NK-92 treated with Interleukin-12 subunit alpha and Interleukin-12 subunit beta, amount 100 ng/mL, for 24 hours (cell line): Measurements from ENCODE around the gene LYZ.

ENCODE experiments used
- DNase-seq: peaks from one replicate; lab custom pipeline; 2025; lab: John Stamatoyannopoulos, UW

The LYZ gene

GRCh38 chr12:69338936-69339335 lies 9.2 kb upstream of the LYZ start:
- DNase-seq = no peak

GRCh38 chr12:69339999-69340398 lies 8.2 kb upstream of the LYZ start:
- no peak for DNase-seq

- no peak for DNase-seq
These were observed 6.9 kb upstream of the LYZ start for GRCh38 chr12:69341328-69341727.

- DNase-seq = no peak
These were observed 5.8 kb upstream of the LYZ start for GRCh38 chr12:69342421-69342820.

GRCh38 chr12:69343357-69343756 lies 4.8 kb upstream of the LYZ start:
- DNase-seq = no peak

GRCh38 chr12:69343885-69344612 lies 4.1 kb upstream of the LYZ start:
- DNase-seq = no peak

- no peak for DNase-seq
These were observed 3.1 kb upstream of the LYZ start for GRCh38 chr12:69345077-69345476.

- DNase-seq = no peak
These were observed 2.4 kb upstream of the LYZ start for GRCh38 chr12:69345742-69346141.

- no peak for DNase-seq
These were observed 1.9 kb downstream of the LYZ start for GRCh38 chr12:69350002-69350626.

- no peak for DNase-seq
These were observed 2.6 kb downstream of the LYZ start for GRCh38 chr12:69350777-69351176.

GRCh38 chr12:69351462-69352236 lies 3.5 kb downstream of the LYZ start:
- DNase-seq = no peak

GRCh38 chr12:69352904-69353303 lies 4.7 kb downstream of the LYZ start:
- no peak for DNase-seq

GRCh38 chr12:69354172-69354555 lies 6.0 kb downstream of the LYZ start:
- no peak for DNase-seq

- no peak for DNase-seq
These were observed 6.5 kb downstream of the LYZ start for GRCh38 chr12:69354556-69355187.

- DNase-seq = no peak
These were observed 7.3 kb downstream of the LYZ start for GRCh38 chr12:69355363-69356028.

GRCh38 chr12:69359531-69360347 lies 11.6 kb downstream of the LYZ start, which contains the start of gene YEATS4:
Gene YEATS4, plus strand, starts transcription at chr12:69359743. Its CDS starts 230 bp downstream, at chr12:69359973.
- DNase-seq = peak; percentile 71

- no peak for DNase-seq
These were observed 12.1 kb downstream of the LYZ start for GRCh38 chr12:69360348-69360672.

GRCh38 chr12:69366796-69367195 lies 18.6 kb downstream of the LYZ start:
- DNase-seq = no peak

- DNase-seq = no peak
These were observed 20.0 kb downstream of the LYZ start for GRCh38 chr12:69368171-69368570.

GRCh38 chr12:69383074-69383473 lies 34.9 kb downstream of the LYZ start:
- DNase-seq = no peak

GRCh38 chr12:69385038-69385437 lies 36.9 kb downstream of the LYZ start:
- no peak for DNase-seq
